Measurements from ENCODE around the gene SYNPO. TPM values are rescaled to one million over a fixed set of nuclear protein-coding genes. Genes with fewer than 3 reads are reported as not detected.

SYNPO gene
- total and polyA plus RNA-seq, 5 donors from 2014 or later = 0.07 TPM; not detected in 4

GRCh38 chr5:150689120-150689519, 48.7 kb downstream of the SYNPO start:
- Histone ChIP-seq H3K36me3 (ENCODE audit: control insufficient read depth, insufficient read depth, low read length) (peaks cover 34% of the 10 kb centered on the region), H3K4me3 (ENCODE audit: low read depth, low read length) (no peak overlapping the region), H3K9me3 (ENCODE audit: control insufficient read depth in 2 of 2, low read length in 2 of 2) (no peaks in the 10 kb centered on the region), H3K4me1 (ENCODE audit: control insufficient read depth, insufficient read depth, low read length, poor library complexity, severe bottlenecking) (no peaks in the 10 kb centered on the region), H3K27me3 (ENCODE audit: control insufficient read depth, insufficient read depth, low read length) (no peaks in the 10 kb centered on the region), H3K27ac (ENCODE audit: insufficient read depth, low read length, poor library complexity, severe bottlenecking) (no peak overlapping the region)
- no peaks in the 10 kb centered on the region for H3K27me3 Mint-ChIP-seq
- no peak overlapping the region for H3K4me3 Mint-ChIP-seq
- ATAC-seq (ENCODE audit: low read depth in 2 of 2) (no peak), DNase-seq (no peak)
- peaks cover 39% of the 10 kb centered on the region for H3K36me3 Mint-ChIP-seq
- peak overlapping the region in 1 of 3 donors; percentile 58 for H3K27ac Mint-ChIP-seq
- peaks cover 0 to 8% (median 2%) of the 10 kb centered on the region in 4 donors for H3K4me1 Mint-ChIP-seq
- H3K9me3 Mint-ChIP-seq = no peaks in the 10 kb centered on the region

DNA sequence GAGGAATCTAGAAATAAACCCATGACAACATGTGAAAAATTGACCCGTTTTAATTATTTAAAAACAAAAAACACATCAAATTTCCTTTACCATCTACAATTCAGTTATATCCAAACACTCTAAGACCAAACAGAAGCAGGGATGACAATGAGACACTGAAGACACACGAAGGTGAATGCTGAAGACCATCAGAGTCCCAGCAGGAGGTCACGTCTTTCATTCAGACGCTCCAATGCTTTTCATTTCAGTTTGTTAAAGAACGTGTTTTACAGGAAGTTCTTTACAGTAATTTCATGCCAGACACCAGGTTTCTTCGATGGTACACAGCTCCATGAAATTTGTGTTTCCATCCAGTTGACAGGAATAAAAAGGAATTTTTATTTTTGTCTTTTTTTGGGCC, 50.3 kb downstream of the SYNPO start:
- Histone ChIP-seq H3K36me3 (ENCODE audit: control insufficient read depth, insufficient read depth, low read length) (peaks cover 51% of the 10 kb centered on the region), H3K4me3 (ENCODE audit: low read depth, low read length) (no peak overlapping the region), H3K4me1 (ENCODE audit: control insufficient read depth, insufficient read depth, low read length, poor library complexity, severe bottlenecking) (no peaks in the 10 kb centered on the region), H3K27me3 (ENCODE audit: control insufficient read depth, insufficient read depth, low read length) (no peaks in the 10 kb centered on the region), H3K9me3 (ENCODE audit: control insufficient read depth in 2 of 2, low read length in 2 of 2) (no peaks in the 10 kb centered on the region), H3K27ac (ENCODE audit: insufficient read depth, low read length, poor library complexity, severe bottlenecking) (no peak overlapping the region)
- Mint-ChIP-seq H3K36me3 (peaks cover 56% of the 10 kb centered on the region), H3K27ac (peak overlapping the region in 1 of 3 donors; percentile 48), H3K9me3 (no peaks in the 10 kb centered on the region), H3K4me3 (no peak overlapping the region), H3K27me3 (no peaks in the 10 kb centered on the region), H3K4me1 (peaks cover 0 to 8% (median 2%) of the 10 kb centered on the region in 4 donors)
- no peak for ATAC-seq (ENCODE audit: low read depth in 2 of 2)
- DNase-seq = no peak

DNA sequence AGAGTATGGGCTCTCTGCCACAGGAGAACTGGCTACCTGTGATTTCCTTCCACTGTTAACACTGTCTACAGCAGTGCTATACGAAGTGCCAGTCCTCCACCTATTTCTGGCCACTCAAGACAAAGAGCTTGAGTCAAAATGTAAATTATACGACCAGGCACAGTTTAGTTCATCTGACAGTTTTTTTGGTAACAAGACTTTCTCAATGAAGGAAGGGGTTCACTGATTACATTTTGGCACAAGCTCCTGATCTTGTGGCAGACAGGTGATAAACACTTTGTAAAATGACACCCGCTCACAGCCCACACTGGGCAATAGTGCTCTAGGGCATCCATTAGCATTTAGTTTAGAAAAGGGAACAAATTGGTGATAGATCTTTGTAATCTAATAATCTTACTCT, 51.8 kb downstream of the SYNPO start:
- Mint-ChIP-seq H3K9me3 (no peaks in the 10 kb centered on the region), H3K27ac (peak overlapping the region in 1 of 3 donors; percentile 7), H3K4me1 (peaks cover 0 to 8% (median 2%) of the 10 kb centered on the region in 4 donors), H3K36me3 (peaks cover 65% of the 10 kb centered on the region), H3K4me3 (no peak overlapping the region), H3K27me3 (no peaks in the 10 kb centered on the region)
- Histone ChIP-seq H3K36me3 (ENCODE audit: control insufficient read depth, insufficient read depth, low read length) (peaks cover 66% of the 10 kb centered on the region), H3K27me3 (ENCODE audit: control insufficient read depth, insufficient read depth, low read length) (no peaks in the 10 kb centered on the region), H3K4me1 (ENCODE audit: control insufficient read depth, insufficient read depth, low read length, poor library complexity, severe bottlenecking) (no peaks in the 10 kb centered on the region), H3K4me3 (ENCODE audit: low read depth, low read length) (no peak overlapping the region), H3K27ac (ENCODE audit: insufficient read depth, low read length, poor library complexity, severe bottlenecking) (no peak overlapping the region), H3K9me3 (ENCODE audit: control insufficient read depth in 2 of 2, low read length in 2 of 2) (no peaks in the 10 kb centered on the region)
- ATAC-seq (ENCODE audit: low read depth in 2 of 2) = no peak
- DNase-seq = no peak

DNA sequence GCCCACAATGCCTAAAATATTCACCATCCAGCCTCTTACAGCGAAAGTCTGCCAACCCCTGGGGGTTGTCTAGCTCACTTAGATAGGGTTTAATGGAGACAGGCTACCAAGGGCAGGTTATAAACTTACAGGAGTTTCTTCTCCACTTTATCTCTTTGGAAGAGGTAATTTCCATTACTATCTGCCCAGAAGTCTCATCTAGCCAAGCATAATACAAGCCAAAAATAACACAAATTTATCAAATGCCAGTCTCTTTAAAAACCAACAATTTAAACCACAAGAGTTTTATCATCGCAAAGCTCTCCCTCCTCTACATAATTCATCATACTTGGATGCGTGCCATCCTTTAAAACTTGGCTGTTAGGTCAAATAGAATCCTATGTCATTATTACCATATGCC, 54.2 kb downstream of the SYNPO start:
- H3K9me3 Mint-ChIP-seq = no peaks in the 10 kb centered on the region
- ATAC-seq (ENCODE audit: low read depth in 2 of 2) (no peak), DNase-seq (no peak)
- H3K27ac Mint-ChIP-seq = peak overlapping the region in 1 of 3 donors; percentile 47
- H3K4me3 ChIP-seq (ENCODE audit: low read depth, low read length) = no peak overlapping the region
- H3K27ac ChIP-seq (ENCODE audit: insufficient read depth, low read length, poor library complexity, severe bottlenecking) = no peak overlapping the region
- peaks cover 8% of the 10 kb centered on the region for H3K4me1 ChIP-seq (ENCODE audit: control insufficient read depth, insufficient read depth, low read length, poor library complexity, severe bottlenecking)
- no peak overlapping the region for H3K4me3 Mint-ChIP-seq
- no peaks in the 10 kb centered on the region for H3K9me3 ChIP-seq (ENCODE audit: control insufficient read depth in 2 of 2, low read length in 2 of 2)
- no peaks in the 10 kb centered on the region for H3K27me3 Mint-ChIP-seq
- H3K27me3 ChIP-seq (ENCODE audit: control insufficient read depth, insufficient read depth, low read length) = no peaks in the 10 kb centered on the region
- peaks cover 68% of the 10 kb centered on the region for H3K36me3 Mint-ChIP-seq
- peaks cover 0 to 8% (median 3%) of the 10 kb centered on the region in 4 donors for H3K4me1 Mint-ChIP-seq
- peaks cover 83% of the 10 kb centered on the region for H3K36me3 ChIP-seq (ENCODE audit: control insufficient read depth, insufficient read depth, low read length)

DNA sequence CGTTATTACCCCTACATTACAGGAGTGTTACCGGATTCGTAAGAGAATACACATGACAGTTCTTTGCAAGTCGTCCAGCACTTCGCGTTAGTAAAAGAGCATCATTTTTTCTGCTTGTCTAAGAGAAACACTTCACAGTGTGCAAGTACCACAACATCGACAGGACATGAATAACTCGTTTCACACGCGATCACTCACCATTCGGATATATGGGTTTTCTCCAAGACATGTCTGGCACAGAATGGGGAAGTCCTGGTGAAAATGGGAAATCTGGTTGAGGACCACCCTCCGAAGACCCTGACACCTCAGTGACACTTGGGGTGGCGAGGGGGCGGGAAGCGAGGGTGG, 59.8 kb downstream of the SYNPO start:
- Mint-ChIP-seq H3K36me3 (peaks cover 23% of the 10 kb centered on the region), H3K27me3 (no peaks in the 10 kb centered on the region), H3K4me1 (peaks cover 0 to 7% (median 3%) of the 10 kb centered on the region in 4 donors), H3K4me3 (no peak overlapping the region), H3K9me3 (no peaks in the 10 kb centered on the region), H3K27ac (no peak overlapping the region)
- DNase-seq (no peak), ATAC-seq (ENCODE audit: low read depth in 2 of 2) (no peak)
- Histone ChIP-seq H3K36me3 (ENCODE audit: control insufficient read depth, insufficient read depth, low read length) (peaks cover 38% of the 10 kb centered on the region), H3K9me3 (ENCODE audit: control insufficient read depth in 2 of 2, low read length in 2 of 2) (no peaks in the 10 kb centered on the region), H3K4me3 (ENCODE audit: low read depth, low read length) (peak overlapping the region; percentile 100), H3K4me1 (ENCODE audit: control insufficient read depth, insufficient read depth, low read length, poor library complexity, severe bottlenecking) (peaks cover 22% of the 10 kb centered on the region), H3K27me3 (ENCODE audit: control insufficient read depth, insufficient read depth, low read length) (no peaks in the 10 kb centered on the region), H3K27ac (ENCODE audit: insufficient read depth, low read length, poor library complexity, severe bottlenecking) (peak overlapping the region; percentile 97)

DNA sequence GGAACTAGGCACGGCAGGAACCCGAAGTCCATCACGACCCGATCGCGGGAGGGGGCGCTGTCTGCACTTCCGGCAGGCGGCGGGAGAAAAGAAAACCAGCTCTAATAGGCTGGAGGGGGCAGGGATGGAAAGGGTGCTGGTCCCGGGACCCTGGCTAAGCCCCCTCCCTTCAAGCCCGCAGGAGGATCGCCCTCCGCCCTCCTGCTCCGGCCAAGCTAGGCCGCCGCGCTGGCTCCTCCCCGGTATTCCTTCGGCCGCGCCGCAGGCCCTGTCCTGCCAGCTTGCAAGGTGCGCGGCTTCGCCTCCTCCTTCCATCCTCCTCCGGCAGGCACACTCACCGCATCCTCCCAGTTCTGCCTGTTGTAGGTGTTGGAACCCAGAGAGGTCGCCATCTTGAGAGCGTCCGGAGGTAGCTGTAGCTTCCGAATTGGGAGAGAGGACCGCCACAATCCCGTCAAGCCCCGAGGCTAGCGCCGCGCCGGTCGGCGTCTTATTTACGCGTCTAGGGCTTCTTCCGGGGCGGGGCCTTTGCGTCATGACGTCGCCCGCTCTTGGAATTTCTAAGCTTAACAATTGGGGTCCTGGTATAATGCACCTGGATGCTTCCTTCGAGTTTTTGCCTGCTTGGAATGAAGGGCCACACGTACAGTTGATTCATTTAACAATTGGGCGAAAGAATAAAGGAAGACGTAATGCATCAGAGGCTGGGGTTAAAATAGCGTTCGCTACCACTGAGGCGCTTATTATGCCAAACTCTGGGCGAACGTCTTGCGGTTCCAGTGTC, 60.3 kb downstream of the SYNPO start, which contains the start of gene RBM22:
RBM22 (minus strand) TSS at position 469 of the 784 bp plus-strand sequence; CDS start at position 392, 77 bp downstream.
- Histone ChIP-seq H3K36me3 (ENCODE audit: control insufficient read depth, insufficient read depth, low read length) (peaks cover 32% of the 10 kb centered on the region), H3K9me3 (ENCODE audit: control insufficient read depth in 2 of 2, low read length in 2 of 2) (no peaks in the 10 kb centered on the region), H3K4me1 (ENCODE audit: control insufficient read depth, insufficient read depth, low read length, poor library complexity, severe bottlenecking) (peaks cover 22% of the 10 kb centered on the region), H3K27ac (ENCODE audit: insufficient read depth, low read length, poor library complexity, severe bottlenecking) (peak within 1 kb of the TSS; percentile 97), H3K4me3 (ENCODE audit: low read depth, low read length) (peak within 1 kb of the TSS; percentile 100), H3K27me3 (ENCODE audit: control insufficient read depth, insufficient read depth, low read length) (no peaks in the 10 kb centered on the region)
- peaks cover 0 to 7% (median 3%) of the 10 kb centered on the region in 4 donors for H3K4me1 Mint-ChIP-seq
- peak; percentile 88 to 95 (median 92) for DNase-seq
- ATAC-seq (ENCODE audit: low read depth in 2 of 2) = peak; percentile 95 to 96
- no peaks in the 10 kb centered on the region for H3K9me3 Mint-ChIP-seq
- peaks cover 21% of the 10 kb centered on the region for H3K36me3 Mint-ChIP-seq
- no peaks in the 10 kb centered on the region for H3K27me3 Mint-ChIP-seq
- H3K27ac Mint-ChIP-seq = no peak within 1 kb of the TSS
- H3K4me3 Mint-ChIP-seq = no peak within 1 kb of the TSS

DNA sequence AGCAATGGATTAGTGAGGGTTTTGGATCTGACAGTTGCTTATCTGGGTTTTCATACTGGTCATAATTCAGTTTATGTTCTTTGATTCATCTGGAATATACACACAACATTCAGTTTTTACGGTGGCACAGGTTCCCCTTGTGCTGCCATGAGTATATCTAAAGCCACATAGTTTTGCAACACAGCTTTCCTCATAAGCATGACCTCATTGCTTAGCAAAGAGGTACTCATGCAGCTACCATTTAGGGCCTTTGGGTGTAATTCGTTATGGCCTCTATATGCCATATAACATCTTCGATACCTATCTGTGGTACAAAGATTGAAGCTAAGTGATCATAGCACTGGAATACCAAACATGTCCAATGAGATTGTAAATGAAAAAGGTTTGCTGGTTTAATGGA, 63.3 kb downstream of the SYNPO start:
- H3K4me1 Mint-ChIP-seq = peaks cover 0 to 5% (median 1%) of the 10 kb centered on the region in 4 donors
- no peaks in the 10 kb centered on the region for H3K9me3 ChIP-seq (ENCODE audit: control insufficient read depth in 2 of 2, low read length in 2 of 2)
- H3K9me3 Mint-ChIP-seq = no peaks in the 10 kb centered on the region
- peaks cover 17% of the 10 kb centered on the region for H3K36me3 Mint-ChIP-seq
- no peak overlapping the region for H3K27ac ChIP-seq (ENCODE audit: insufficient read depth, low read length, poor library complexity, severe bottlenecking)
- H3K27me3 Mint-ChIP-seq = no peaks in the 10 kb centered on the region
- no peak overlapping the region for H3K4me3 ChIP-seq (ENCODE audit: low read depth, low read length)
- peaks cover 22% of the 10 kb centered on the region for H3K4me1 ChIP-seq (ENCODE audit: control insufficient read depth, insufficient read depth, low read length, poor library complexity, severe bottlenecking)
- ATAC-seq (ENCODE audit: low read depth in 2 of 2) = no peak
- H3K27ac Mint-ChIP-seq = no peak overlapping the region
- H3K4me3 Mint-ChIP-seq = peak overlapping the region in 2 of 4 donors; percentile 12 to 29
- DNase-seq = peak in 1 of 3 donors; percentile 7
- H3K36me3 ChIP-seq (ENCODE audit: control insufficient read depth, insufficient read depth, low read length) = peaks cover 6% of the 10 kb centered on the region
- H3K27me3 ChIP-seq (ENCODE audit: control insufficient read depth, insufficient read depth, low read length) = no peaks in the 10 kb centered on the region

All from CD4-positive, CD25-positive, alpha-beta regulatory T cell (primary cell).